ENCODE data around the gene CREB3L2. TPM values are rescaled to one million over a fixed set of nuclear protein-coding genes. Genes with fewer than 3 reads are reported as not detected.

The CREB3L2 gene
- total RNA-seq, 1 donor from 2014 or later = 30.1 TPM

DNA sequence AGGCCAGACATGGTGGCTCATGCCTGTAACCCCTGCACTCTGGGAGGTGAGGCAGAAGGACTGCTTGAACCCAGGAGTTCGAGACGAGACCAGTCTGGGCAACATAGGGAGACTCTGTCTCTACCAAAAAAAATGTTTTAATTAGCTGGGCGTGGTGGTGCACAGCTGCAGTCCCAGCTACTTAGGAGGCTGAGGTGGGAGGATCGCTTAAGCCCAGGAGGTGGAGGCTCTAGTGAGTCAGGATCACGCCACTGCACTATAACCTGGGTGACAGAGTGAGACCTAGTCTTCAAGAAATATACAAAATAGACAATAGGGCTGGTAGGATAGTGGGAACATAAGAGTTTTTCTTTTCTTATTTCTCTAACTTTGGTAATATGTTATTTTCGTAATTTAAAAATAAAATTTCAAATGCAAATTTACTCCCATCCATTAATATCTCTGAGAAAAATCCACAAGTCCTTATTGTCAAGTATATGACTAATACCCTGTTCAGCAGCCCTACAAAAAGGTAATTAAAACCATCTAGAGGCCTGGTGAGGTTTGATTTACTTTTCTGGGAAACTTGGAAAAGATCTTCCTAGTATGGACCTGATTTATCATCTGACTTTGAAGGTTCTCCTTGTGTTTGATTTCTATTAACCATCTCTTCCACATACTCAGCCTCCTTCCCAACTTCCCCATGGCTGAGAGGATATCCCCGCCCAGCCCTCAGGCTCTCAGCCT lies 50.0 kb downstream of the CREB3L2 start:
- DNase-seq (ENCODE audit: low read depth) = no peak

DNA sequence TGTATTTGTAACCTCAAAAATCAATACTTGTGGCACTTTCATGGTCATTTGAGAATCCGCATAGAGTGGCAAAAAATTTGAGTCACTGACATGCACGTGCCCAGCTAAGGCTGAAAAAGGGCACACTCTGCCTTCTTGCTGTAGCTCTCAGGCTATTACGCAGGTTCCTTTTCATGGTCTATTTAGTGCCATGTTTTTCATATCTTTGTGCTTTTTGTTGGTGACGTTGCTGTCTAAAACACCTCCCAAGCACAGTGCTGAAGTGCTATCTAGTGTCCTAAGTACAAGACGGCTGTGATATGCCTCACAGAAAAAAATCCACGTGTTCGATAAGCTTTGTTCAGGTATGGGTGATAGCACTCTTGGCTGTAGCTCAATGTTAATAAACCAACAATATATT lies 50.9 kb downstream of the CREB3L2 start:
- no peak for DNase-seq (ENCODE audit: low read depth)

DNA sequence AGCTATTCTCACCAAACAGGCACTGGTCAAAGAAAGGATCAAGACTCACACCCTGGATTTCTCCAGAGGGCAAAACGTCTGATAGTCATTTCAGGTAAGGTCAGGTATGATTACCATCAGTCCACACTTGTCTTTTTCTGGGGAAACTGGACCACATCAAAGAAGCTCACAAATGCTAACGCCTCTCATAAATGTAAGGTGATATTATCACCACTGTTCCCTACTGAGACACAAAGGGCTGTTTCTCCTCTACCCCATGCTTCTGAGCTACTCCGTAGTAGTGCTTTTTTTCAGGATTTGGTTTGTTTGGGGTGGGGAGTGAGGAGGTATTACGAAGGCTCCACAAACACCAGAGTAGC lies 51.6 kb downstream of the CREB3L2 start:
- DNase-seq (ENCODE audit: low read depth) = no peak

DNA sequence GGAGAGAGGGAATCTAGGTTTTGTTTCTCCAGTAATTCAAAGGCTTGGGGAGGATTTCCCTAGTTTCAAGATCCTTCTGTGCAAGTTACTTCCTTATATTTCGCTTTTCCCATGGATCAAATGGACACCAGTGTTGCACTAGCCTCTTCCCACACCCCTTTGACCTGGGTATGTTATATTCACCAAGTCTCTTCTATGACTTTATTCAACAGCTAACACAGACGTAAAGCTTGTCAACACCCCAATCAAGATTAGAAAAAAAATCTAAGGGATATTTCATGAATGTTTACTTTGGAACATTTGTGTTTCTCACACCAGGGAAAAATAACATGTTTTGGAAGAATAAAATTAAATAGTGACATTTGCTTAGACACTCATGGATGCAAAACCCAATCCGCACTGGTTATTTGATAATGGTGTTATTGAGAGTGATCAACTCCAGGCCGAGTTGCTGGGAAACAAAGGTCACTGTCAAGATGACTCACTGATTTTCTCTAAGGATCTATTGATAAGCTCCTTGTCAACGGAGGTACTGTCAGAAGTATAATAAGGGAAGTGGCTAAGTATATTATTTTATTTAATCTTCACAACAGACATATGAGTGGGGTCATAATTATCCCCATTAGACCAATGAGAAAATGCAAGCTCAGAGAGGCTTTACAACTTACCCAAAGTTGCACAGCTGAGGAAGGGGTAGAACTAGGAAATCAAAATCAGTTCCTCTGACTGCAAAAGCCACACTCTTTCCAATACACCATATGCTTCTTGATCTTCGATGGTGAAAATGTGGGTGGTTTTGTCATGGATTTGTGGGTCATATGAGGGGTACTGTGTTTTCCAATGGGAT lies 52.2 kb downstream of the CREB3L2 start:
- DNase-seq (ENCODE audit: low read depth) = no peak

DNA sequence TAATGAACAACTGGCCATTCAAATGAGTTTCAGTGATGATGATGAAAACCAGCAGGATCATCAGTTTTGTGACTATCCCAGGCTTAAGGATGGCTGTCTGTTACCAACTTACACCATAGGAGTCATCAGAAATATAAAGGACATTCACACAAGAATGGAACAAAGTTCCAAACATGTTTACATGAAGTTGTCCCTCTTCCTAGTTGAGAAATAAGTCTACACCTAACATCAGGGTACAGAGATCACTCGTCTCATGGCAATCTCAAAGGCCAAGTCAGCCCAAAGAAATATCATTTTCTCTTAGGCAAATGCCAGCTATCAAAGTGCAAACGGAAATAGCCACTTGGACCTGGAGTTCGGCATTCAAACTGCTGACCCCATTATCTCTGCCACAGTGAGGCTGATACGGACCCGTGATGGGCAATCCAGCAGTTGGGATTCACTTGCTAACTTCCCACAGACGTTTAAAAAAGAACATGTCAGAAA lies 53.0 kb downstream of the CREB3L2 start:
- no peak for DNase-seq (ENCODE audit: low read depth)

DNA sequence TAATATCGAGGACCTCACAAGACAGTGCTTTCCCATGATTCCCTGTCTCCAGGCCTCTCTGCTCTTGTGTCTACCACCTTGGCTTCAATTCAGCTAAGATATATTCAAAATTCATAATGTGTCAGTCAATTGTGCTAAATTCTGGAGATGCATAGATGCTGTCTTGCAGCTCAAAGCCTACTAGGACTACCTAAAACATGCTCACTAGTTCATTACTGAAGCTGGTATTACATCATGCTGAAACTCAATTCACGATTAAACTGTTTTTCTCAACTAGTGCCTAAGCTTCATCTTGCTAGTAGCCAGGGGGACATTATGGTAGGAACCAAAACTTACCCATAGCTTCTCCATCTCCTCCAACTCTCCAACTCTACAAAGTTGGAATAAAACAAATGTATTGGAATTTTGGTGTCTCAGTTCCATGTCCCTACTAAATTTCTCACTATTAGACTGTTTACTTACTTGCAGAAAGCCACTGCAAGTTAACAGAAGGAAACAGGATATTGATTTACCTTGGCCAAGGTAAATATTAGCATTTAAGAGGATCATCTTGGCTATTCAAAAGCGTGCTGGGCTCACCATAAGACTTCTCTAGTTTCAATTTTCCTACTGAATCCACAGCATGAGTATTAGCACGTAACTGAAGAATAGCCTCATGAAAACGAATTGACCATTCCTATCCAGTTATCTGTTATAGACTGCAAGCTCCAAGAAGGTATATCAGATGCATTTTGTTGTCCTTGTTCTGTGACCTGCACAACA lies 53.6 kb downstream of the CREB3L2 start:
- no peak for DNase-seq (ENCODE audit: low read depth)

DNA sequence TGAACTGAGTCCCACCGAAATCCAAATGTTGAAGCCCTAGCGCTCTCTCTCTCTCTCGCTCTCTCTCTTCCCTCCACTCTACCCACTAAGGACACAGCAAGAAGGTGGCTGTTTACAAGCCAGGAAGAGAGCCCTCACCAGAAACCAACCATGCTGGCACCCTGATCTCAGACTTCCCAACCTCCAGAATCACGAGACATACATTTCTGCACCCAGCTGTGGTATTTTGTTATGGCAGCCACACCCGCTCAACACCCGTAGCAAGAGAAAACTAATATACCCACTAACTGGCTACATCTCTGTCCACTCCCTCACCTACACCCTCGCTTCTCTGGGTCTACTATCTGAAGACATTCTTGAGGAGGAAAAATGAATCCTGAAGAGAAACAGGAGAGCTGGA lies 54.8 kb downstream of the CREB3L2 start:
- DNase-seq (ENCODE audit: low read depth) = no peak

DNA sequence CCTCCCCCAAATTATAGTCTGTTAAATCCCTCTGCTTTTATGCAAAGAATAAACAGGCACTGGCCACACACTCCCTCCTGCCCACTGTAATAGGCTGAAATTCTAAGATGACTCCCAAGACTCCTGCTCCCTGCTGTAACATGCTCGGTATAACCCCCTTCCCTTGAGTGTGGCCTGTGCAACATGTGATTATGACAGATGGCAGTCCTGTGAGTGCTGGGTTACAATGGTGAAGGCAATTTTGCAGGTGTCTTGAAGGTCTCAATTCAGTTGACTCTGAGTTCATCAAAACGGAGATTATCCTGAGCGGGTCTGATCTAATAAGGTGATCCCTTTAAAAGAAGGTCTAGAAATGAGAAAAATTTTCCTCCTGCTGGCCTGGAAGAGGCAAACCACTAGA lies 55.9 kb downstream of the CREB3L2 start:
- no peak for DNase-seq (ENCODE audit: low read depth)

DNA sequence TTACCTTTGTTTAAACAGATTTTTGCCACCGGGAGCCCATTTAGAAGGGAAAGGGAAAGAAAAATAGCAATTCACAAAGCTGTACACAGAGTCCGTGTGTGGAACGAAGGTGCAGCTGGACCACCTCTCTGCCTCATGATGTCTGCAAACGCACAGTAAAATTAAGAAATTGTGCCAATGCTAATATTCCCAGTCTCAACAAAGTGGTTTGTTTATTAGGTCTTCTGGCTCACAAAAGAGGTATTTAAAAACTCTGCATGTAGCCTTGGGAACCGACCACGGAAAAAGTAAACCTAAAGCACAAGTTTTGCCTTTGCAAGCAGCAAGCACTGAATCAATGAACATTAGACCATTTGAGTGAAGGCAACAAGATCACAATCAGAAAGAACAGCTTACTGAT lies 57.7 kb downstream of the CREB3L2 start:
- DNase-seq (ENCODE audit: low read depth) = peak; percentile 68

DNA sequence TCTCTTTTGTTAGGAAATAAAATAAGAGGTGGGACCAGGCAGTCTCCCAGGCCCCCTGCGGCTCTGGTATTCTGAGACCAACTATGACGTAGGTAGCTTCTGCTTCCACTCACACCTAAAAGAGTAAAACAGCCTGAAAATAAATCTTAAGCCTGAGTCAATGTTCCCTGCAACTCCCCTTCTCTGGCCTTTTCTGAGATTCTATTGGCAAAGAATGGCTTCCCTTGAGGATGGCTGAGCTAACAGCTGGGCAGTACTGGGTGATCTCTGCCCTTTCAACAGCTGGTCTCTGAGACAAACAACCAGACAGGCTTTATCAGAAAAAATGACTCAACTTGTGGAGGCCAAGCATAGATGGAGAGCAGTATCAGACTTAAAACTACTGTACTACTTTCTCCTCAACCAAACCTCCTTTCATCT lies 58.7 kb downstream of the CREB3L2 start:
- DNase-seq (ENCODE audit: low read depth) = no peak

DNA sequence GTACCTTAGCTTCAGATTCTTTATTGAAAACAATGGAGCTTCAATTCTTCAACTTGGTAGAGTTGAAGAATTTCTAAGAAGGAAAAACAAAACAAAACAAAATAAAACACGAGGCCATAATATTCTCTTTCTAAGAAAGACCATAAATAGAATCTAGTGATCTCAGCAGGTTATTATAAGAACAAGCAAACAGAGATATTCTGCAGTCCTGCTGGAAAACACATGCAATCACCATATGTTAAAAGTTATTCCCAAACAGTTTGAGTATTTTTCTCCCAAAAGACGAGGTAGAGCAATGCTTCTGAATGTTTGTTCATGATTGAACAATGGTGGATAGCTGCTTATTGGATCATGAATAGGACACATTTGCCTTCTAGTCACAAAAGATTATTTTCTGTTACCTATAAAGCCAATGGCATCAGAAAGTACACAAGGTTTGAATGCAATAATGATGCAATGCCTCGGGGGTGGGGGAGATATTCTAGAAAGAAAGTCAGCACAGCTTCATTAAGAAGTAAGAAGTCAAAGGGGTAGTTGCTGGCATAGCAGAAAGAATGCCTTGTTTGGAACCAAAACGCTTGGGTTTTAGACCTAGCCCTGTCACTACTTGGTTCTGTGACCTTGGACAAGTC lies 59.3 kb downstream of the CREB3L2 start:
- DNase-seq (ENCODE audit: low read depth) = no peak

DNA sequence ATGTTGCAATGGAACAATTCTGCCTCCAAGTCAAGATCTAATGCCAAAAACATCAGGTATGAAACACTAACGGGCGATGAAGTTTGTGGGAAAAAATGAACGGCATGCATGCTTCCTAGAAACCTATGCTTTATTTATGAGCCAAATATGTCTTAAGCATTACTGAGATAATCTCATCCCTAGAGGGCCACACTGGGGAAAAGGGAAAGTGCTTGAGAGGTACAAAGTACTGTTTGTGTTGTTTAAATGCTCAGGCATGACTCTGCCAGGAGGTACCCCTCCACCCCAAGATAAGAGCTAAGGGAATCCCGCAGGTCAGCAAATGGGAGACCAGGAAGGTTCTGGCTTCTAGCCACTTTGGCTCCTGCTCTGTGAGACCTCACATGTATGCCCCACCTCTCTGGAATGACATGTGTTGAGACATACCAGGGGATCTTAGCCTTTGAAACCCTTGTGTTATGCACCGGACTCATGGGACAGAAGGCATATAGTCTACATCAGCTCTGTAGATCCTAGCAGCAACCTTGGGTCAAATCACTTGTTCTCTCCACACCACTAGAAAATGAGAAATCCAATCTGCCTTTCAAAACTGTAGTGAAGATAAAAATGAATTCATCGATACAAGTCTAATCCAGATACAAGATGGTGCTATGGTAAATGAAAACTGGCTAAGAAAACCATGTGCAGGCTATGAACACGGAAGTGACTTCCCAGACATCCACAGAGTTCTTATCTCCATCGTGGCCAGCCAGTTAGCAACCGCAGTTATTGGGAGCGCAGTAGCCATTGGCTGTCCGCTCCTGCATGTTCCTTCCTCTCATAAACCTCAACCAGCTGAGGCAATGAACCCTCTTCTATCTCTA lies 61.0 kb downstream of the CREB3L2 start:
- DNase-seq (ENCODE audit: low read depth) = no peak

DNA sequence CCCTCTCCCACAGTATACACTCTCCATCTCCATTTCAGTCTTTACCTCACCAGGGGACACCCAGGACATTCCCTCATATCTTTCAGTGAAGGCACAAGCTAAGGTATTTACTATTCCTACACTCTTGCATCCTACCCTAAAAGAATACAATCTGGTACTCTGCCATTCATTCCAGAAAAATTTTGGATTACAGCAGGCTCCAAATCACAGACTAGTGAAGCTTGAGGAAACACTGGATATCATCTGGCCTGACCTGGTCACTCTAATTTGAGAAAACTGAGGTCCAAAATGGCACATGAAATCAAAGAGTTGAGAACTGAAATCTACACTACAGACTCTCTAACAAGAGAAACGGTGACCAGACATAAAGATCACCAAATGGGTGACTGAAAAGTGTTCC lies 61.7 kb downstream of the CREB3L2 start:
- DNase-seq (ENCODE audit: low read depth) = no peak

DNA sequence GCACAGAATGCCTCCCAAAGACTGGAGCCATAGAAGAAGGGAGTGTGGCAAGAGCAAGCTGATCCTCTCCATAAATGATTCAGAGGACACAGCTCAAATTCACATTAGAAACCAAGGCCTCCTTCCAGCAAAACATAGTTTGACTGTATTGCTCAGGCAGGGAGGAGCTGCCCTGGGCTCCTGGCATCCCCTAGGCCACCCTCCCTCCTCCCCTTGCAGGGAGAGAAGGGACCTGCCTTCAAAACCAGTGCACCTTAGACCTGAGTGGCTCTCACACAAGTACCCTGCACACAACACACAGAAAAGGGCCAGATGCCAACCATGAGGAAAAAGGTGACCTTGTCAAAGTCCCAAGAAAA lies 64.7 kb downstream of the CREB3L2 start:
- peak; percentile 54 for DNase-seq (ENCODE audit: low read depth)

DNA sequence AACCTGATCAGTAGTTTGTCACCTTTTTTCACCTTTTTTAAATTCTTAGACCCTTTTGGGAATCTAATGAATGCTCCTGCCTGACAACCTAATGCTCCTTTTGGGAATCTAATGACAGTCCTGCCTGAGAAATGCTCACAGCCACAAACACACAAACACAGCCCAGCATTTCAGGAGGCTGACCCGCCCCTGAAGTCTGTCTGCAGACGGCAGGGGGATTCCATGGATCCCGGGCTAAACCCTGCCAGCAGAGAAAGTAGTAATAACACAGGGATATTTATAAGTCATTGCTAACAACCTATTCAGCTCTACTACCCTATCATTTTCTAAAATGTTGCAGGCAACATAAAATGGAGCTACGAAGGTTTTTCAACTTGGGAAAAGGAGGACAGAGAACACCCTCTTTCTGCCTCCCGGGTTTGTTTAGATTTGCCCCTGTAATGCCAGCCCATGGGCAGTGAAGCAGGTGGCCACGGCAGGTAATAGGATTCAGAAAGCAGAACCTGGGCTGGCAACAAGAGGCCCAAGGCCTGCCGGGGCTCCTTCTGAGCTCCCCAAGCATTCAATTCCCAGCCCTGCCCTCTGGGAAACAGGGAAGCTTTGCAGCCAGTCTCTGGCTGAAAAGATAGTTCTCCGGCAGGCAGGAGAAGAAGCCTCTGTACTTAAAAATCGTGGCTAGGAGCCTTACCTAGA lies 65.2 kb downstream of the CREB3L2 start:
- DNase-seq (ENCODE audit: low read depth) = no peak

DNA sequence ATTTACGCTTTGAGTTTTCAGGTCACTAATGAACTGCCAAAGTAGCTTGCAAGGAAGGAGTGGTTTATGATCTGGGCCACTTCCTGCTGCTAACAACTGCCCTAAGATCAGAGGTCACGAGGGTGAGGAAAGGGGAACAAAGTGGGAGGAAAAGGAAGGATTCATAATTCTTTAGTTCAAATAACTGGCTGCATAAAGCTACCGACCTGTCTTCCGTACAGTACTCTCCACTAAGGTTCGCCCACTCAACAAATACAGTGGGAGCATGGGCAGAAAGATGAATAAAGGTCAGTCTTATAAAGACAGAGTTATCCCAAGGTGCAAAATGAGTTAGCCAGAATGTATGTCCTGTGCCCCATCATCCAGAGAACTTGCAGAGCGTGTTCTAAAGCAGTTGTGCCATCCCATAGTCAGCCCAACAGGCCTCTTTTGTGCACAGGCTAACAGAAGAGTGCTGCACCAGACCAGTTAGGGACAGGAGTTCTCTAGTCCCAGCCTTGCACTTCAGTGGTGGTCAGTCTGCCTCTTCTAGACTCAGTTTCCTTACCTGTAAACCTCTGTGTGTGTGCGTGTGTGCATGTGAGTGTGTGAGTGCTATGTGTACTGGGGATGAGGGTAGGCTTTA lies 65.9 kb downstream of the CREB3L2 start:
- no peak for DNase-seq (ENCODE audit: low read depth)

DNA sequence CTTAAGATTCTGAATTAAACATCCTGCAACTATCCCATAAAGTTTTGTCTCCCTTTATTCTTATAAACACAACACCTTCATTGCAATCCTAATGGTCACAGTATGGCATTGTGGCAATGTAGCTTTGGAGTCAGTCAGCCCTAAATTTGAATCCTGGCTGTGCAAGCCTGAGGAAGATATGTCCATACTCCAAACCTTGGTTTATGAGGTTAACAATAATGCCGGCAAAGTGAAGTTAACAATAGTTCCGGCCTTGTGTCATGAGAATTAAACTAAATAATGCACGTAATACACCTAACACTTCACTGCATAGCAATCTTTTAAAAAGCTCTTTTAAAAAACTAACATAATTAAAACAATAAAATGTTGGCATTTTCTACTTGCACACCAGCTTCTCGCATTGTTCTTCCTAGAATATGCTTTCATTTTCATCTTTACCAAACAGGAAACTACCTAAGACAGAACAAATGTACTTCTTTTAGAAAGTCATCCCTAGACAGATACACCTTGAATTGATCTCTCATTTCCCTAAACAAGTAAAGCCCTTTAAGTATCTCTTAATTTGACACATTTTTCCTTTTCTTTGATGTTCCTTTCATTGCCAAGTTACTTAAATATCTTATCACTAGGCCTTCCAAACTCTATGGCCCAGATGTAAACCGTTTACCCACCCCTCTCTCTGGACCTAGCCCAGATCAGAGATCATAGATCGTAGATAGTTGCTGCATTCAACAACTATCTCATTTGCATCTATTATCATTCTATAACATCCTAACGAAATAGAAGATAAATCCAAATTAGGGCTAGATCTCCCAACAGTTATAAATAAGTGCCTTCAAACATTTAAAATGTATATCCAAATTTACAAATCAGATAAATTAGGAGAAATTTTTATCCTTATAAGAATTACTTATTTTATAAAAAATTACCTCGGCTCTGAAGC lies 66.7 kb downstream of the CREB3L2 start:
- DNase-seq (ENCODE audit: low read depth) = no peak

DNA sequence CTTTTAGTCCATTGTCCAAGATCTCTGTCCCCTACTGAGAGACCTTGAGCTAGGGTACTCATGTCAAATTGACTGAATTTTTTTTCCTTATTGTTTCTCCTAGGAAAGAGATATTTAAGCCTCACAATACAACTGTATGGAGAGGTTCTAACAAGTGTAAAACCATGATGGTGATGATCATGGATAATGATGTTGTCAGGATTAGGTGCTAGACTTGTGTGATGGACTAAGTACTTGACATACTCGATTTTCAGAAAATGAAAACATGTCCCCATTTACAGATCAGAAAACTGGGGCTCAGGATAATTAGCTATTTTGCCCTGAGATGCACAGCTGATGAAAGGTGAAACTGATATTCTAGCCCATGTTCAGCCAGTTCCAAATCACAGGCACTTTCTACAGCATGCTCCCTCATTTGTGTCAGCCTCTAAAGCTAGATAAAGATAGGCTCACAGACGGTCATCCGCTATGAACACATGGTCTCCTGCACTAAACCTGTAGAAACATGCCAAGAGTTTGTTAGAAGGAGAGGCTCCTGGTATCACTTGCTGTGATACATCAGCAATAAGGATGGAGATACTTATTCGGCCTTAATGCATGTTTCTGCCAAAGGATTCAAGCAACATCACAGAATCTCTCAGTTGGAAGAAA lies 67.6 kb downstream of the CREB3L2 start:
- DNase-seq (ENCODE audit: low read depth) = no peak

Measured in renal cortical epithelial cell (primary cell).